ENCODE results near the gene GALNT14. TPM values are rescaled to one million over a fixed set of nuclear protein-coding genes. Genes with fewer than 3 reads are reported as not detected.

GALNT14 gene
- total and polyA plus RNA-seq, 9 of the 15 experiments (the other 6 are each of a cell fraction or from before 2014, with no cell fraction given) = 0.11 TPM; not detected in 8

DNA sequence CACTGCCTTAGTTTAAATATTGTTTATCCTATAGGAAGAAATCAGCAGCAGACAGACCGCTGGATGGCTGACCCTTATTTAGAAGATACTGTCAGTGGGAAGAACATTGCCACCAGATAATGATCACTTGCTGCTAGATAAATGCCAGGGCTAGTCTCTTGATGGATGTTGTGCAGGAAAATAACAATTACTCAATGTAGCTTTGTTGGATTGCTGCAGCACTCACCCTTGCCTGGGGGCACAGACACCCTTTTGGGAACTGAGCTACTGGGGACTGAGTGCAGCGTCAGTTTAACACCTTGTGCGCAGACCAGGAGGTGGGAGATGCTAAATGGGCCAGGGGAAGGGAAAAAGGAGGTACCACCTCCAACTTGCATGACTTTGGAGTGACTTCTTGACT, 266.8 kb downstream of the GALNT14 start (continued):
- TF ChIP-seq, protein P1, sequence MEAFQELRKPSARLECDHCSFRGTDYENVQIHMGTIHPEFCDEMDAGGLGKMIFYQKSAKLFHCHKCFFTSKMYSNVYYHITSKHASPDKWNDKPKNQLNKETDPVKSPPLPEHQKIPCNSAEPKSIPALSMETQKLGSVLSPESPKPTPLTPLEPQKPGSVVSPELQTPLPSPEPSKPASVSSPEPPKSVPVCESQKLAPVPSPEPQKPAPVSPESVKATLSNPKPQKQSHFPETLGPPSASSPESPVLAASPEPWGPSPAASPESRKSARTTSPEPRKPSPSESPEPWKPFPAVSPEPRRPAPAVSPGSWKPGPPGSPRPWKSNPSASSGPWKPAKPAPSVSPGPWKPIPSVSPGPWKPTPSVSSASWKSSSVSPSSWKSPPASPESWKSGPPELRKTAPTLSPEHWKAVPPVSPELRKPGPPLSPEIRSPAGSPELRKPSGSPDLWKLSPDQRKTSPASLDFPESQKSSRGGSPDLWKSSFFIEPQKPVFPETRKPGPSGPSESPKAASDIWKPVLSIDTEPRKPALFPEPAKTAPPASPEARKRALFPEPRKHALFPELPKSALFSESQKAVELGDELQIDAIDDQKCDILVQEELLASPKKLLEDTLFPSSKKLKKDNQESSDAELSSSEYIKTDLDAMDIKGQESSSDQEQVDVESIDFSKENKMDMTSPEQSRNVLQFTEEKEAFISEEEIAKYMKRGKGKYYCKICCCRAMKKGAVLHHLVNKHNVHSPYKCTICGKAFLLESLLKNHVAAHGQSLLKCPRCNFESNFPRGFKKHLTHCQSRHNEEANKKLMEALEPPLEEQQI (IDR thresholded peaks at IDR 0.05) = no peak

DNA sequence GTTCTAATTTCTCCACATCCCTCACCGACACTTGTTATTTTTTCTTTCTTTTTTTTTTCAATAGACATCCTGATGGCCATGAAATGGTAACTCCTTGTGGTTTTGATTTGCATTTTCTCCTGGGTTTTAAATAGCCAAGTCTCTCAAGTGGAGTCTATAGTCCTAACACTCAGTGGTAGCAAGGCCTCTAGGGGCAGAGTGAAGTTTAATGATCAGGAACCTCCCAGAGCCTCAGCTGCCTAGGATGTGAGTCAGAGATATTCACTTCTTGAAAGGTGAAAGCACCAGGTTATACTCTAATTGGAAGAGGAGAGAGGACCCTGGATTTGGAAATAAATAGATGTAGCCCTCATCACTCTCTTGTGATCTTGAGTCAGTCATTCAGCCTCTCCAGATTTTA, 268.3 kb downstream of the GALNT14 start:
- CTCF ChIA-PET (ENCODE audit: low intra/inter-chr PET ratio) = no interaction called here
- 0% methylated on average over 1 of the region's 1 CpG for WGBS (ENCODE audit: insufficient coverage, low coverage, missing lambda C conversion rate)
- peaks cover 0 to 5% of the 10 kb centered on the region in 2 experiments; a peak in 2 of 5 replicates for H3K27me3 ChIP-seq (ENCODE audit: control insufficient read depth in 2 of 2, insufficient read depth in 2 of 2, low read length in 2 of 2)
- H3K36me3 ChIP-seq (ENCODE audit: control insufficient read depth, insufficient read depth, low read length) = no peaks in the 10 kb centered on the region
- H3K4me3 ChIP-seq = no peak overlapping the region
- DNase-seq (ENCODE audit: extremely low read depth in 1 of 4, low spot score in 3 of 4) (no peak), ATAC-seq (no peak), FAIRE-seq (no peak)
- no peak overlapping the region for H3K4me2 ChIP-seq (ENCODE audit: insufficient read depth, low read length)
- in situ Hi-C loops (cut with MboI) = no loop called here
- intact Hi-C loops (cut with micrococcal nuclease) = loop anchor here (10.0 kb wide), 1 partner anchor 465 kb away; no protein-coding TSS in a partner anchor
- POLR2A ChIA-PET = no interaction called here
- no peak for TF ChIP-seq EZH2 (IDR thresholded peaks at IDR 0.05; ENCODE audit: borderline replicate concordance, low read depth, low read length)
- no peaks in the 10 kb centered on the region for H3K9me1 ChIP-seq (ENCODE audit: control insufficient read depth, insufficient read depth, low read length)
- H3K9ac ChIP-seq (ENCODE audit: insufficient read depth in 1 of 2, low read depth in 2 of 2, low read length in 2 of 2) = no peak overlapping the region
- no peak overlapping the region for H2AFZ ChIP-seq (ENCODE audit: low read depth, low read length)
- no TSS peak for BruUV-seq (replicated peaks)
- H3K9me3 ChIP-seq (replicated peaks; ENCODE audit: control insufficient read depth, insufficient read depth, low read depth, low read length) = no peaks in the 10 kb centered on the region
- no peaks in the 10 kb centered on the region for H3K79me2 ChIP-seq (ENCODE audit: control insufficient read depth, insufficient read depth, low read length)
- H3K27ac ChIP-seq (ENCODE audit: extremely low read depth, low read depth, low read length) = no peak overlapping the region
- H3K4me1 ChIP-seq (replicated peaks in 1 of 2; ENCODE audit: control insufficient read depth in 2 of 2, insufficient read depth in 2 of 2, low read length in 2 of 2) = no peaks in the 10 kb centered on the region
- H4K20me1 ChIP-seq (replicated peaks; ENCODE audit: control insufficient read depth, insufficient read depth, low read length) = no peaks in the 10 kb centered on the region
